Measurements from ENCODE around the gene IGF2BP3.

Gene IGF2BP3

GRCh38 chr7:23470330-23471105 lies at the start of gene IGF2BP3:
Gene IGF2BP3, minus strand, starts transcription at chr7:23470491. Its CDS starts 381 bp downstream, at chr7:23470110.
- ATAC-seq = peak; percentile 30

More at GRCh38 chr7:23470330-23471105, at the start of gene IGF2BP3:
- TF ChIP-seq ZNF70 (CRISPR knock-in tag; IDR thresholded peaks at IDR 0.05) (peak; percentile 39), POU6F1 (CRISPR knock-in tag; IDR thresholded peaks at IDR 0.05; ENCODE audit: borderline replicate concordance, low read depth) (peak; percentile 53; the same call in 1 of the 2 replicates), ZFP3 (CRISPR knock-in tag; IDR thresholded peaks at IDR 0.05) (0 out of 2 replicates have a peak, but pooled peaks have one; percentile 59), CSRNP3 (CRISPR knock-in tag; IDR thresholded peaks at IDR 0.05) (no peak), CREB5 (CRISPR knock-in tag; IDR thresholded peaks at IDR 0.05; ENCODE audit: low read depth) (no peak), BACH2 (CRISPR knock-in tag; IDR thresholded peaks at IDR 0.05; ENCODE audit: borderline replicate concordance) (no peak), GLIS3 (CRISPR knock-in tag; IDR thresholded peaks at IDR 0.05) (no peak), ZFP30 (CRISPR knock-in tag; IDR thresholded peaks at IDR 0.05) (no peak), TOX (CRISPR knock-in tag; IDR thresholded peaks at IDR 0.05; ENCODE audit: borderline replicate concordance) (no peak), ZNF8 (CRISPR knock-in tag; IDR thresholded peaks at IDR 0.05) (no peak; the same call in 1 of the 2 replicates), ZNF565 (CRISPR knock-in tag; conservative IDR thresholded peaks at IDR 0.05; ENCODE audit: low read depth) (no peak), ZC3H10 (CRISPR knock-in tag; IDR thresholded peaks at IDR 0.05) (no peak), OSR1 (CRISPR knock-in tag; IDR thresholded peaks at IDR 0.05) (no peak), TSHZ2 (CRISPR knock-in tag; IDR thresholded peaks at IDR 0.05) (peak; percentile 89), PPARA (CRISPR knock-in tag; IDR thresholded peaks at IDR 0.05; ENCODE audit: borderline replicate concordance) (no peak), RARB (CRISPR knock-in tag; IDR thresholded peaks at IDR 0.05) (no peak), ARNTL (CRISPR knock-in tag; IDR thresholded peaks at IDR 0.05; ENCODE audit: borderline replicate concordance, low read depth) (no peak), CSDC2 (CRISPR knock-in tag; IDR thresholded peaks at IDR 0.05) (no peak), PATZ1 (CRISPR knock-in tag; IDR thresholded peaks at IDR 0.05; ENCODE audit: borderline replicate concordance) (no peak), ESRRG (CRISPR knock-in tag; IDR thresholded peaks at IDR 0.05) (no peak), TCF4 (CRISPR knock-in tag; IDR thresholded peaks at IDR 0.05; ENCODE audit: borderline replicate concordance) (peak; percentile 77), SNAI2 (CRISPR knock-in tag; IDR thresholded peaks at IDR 0.05) (no peak), ISL1 (CRISPR knock-in tag; IDR thresholded peaks at IDR 0.05) (peak; percentile 70)

All from SK-N-SH treated with all-trans-retinoic acid at 6 μM for 48 hours (cell line).